IMR-90 (cell line): ENCODE measurements around the gene PEX14. TPM values are rescaled to one million over a fixed set of nuclear protein-coding genes. Genes with fewer than 3 reads are reported as not detected.

Experiments used
- ATAC-seq: fragments of 200-7000 bp; cut with Tn5 transposase; 2 replicates; pipeline ENCODE4 v1.9.1; 2020; ENCODE audit warnings: low read depth, mild to moderate bottlenecking, moderate library complexity
- BruUV-seq: library from RNA; stranded (reverse); fragments of 400-500 nt; replicated peaks from 2 replicates; lab custom pipeline; 2021; lab: Mats Ljungman, UMichigan
- CTCF ChIA-PET: fragments of 300-600 bp; formaldehyde crosslinking; extraction: SDS; loops from one replicate; lab custom pipeline; 2021; ENCODE audit warnings: antibody characterized with exemption; lab: Yijun Ruan, JAX
- POLR2A ChIA-PET: fragments of 300-600 bp; sonication (Branson Sonifier 250); formaldehyde crosslinking; loops from one replicate; lab custom pipeline; 2022; ENCODE audit warnings: antibody characterized with exemption; ENCODE audit not compliant: unreplicated experiment; lab: Charles Lee
- DNase-seq: peaks from one replicate; pipeline ENCODE4 v3.0.0; 2013
- H2AFZ ChIP-seq: replicated peaks from 2 replicates; pipeline ENCODE3; 2013; ENCODE audit warnings: low read length, mild to moderate bottlenecking; ENCODE audit not compliant: poor library complexity
- H2AK5ac ChIP-seq: 2 replicates; pipeline ENCODE4 v1.6.1; 2013; ENCODE audit warnings: low read depth, low read length, inconsistent platforms
- H2AK9ac ChIP-seq: replicated peaks from 2 replicates; pipeline ENCODE3; 2013; ENCODE audit warnings: mild to moderate bottlenecking, low read depth, low read length, moderate library complexity; ENCODE audit not compliant: poor library complexity
- H2BK120ac ChIP-seq: 2 replicates; pipeline ENCODE4 v1.6.1; 2013; ENCODE audit warnings: low read depth, low read length, inconsistent platforms
- H2BK15ac ChIP-seq: 3 replicates; pipeline ENCODE4 v1.6.1; 2013; ENCODE audit warnings: low read depth, low read length, inconsistent platforms
- H2BK20ac ChIP-seq: 2 replicates; pipeline ENCODE4 v1.6.1; 2013; ENCODE audit warnings: low read depth, mild to moderate bottlenecking, inconsistent platforms, low read length, moderate library complexity
- H2BK5ac ChIP-seq: 2 replicates; pipeline ENCODE4 v1.6.1; 2013; ENCODE audit warnings: mild to moderate bottlenecking, low read depth, low read length, inconsistent platforms; ENCODE audit not compliant: poor library complexity, severe bottlenecking
- H3K14ac ChIP-seq: replicated peaks from 2 replicates; pipeline ENCODE4 v1.6.1; 2013; ENCODE audit warnings: low read depth, low read length, inconsistent platforms
- H3K18ac ChIP-seq: 2 replicates; pipeline ENCODE4 v1.6.1; 2013; ENCODE audit warnings: low read depth, low read length, control low read depth
- H3K23ac ChIP-seq: 2 replicates; pipeline ENCODE4 v1.6.1; 2013; ENCODE audit warnings: low read depth, low read length, inconsistent platforms
- H3K27ac ChIP-seq: 2 replicates; pipeline ENCODE4 v1.5.1; 2013; ENCODE audit warnings: mild to moderate bottlenecking, control low read depth, low read length; ENCODE audit not compliant: insufficient read depth
- H3K27me3 ChIP-seq: 2 replicates; pipeline ENCODE4 v1.6.1; 2013; ENCODE audit warnings: low read length; ENCODE audit not compliant: control insufficient read depth, insufficient read depth
- H3K36me3 ChIP-seq: 2 replicates; pipeline ENCODE4 v1.6.1; 2013; ENCODE audit warnings: low read length, mixed read lengths; ENCODE audit not compliant: control insufficient read depth, insufficient read depth
- H3K4ac ChIP-seq: 2 replicates; pipeline ENCODE4 v1.6.1; 2013; ENCODE audit warnings: low read depth, low read length, inconsistent platforms
- H3K4me1 ChIP-seq: 2 replicates; pipeline ENCODE4 v1.6.1; 2013; ENCODE audit warnings: low read length, mixed read lengths; ENCODE audit not compliant: control insufficient read depth, insufficient read depth
- H3K4me2 ChIP-seq: 2 replicates; pipeline ENCODE4 v1.6.1; 2013; ENCODE audit warnings: low read depth, mild to moderate bottlenecking, control low read depth, low read length, moderate library complexity
- H3K4me3 ChIP-seq: 2 replicates; pipeline ENCODE4 v1.5.1; 2013; ENCODE audit warnings: low read depth, mild to moderate bottlenecking, control low read depth, low read length, moderate library complexity; ENCODE audit not compliant: insufficient read depth
- H3K56ac ChIP-seq: 2 replicates; pipeline ENCODE4 v1.6.1; 2013; ENCODE audit warnings: low read length, inconsistent platforms; ENCODE audit not compliant: insufficient read depth; ENCODE audit errors: extremely low read depth
- H3K79me1 ChIP-seq, 2 experiments: 2 replicates each; pipeline ENCODE4 v1.6.1; 2013; ENCODE audit warnings: low read length in 2 of 2, inconsistent platforms in 1 of 2, low read depth in 1 of 2
- H3K9ac ChIP-seq: 2 replicates; pipeline ENCODE4 v1.6.1; 2013; ENCODE audit warnings: low read depth, low read length, control low read depth
- H3K9me1 ChIP-seq: 2 replicates; pipeline ENCODE4 v1.6.1; 2013; ENCODE audit warnings: low read length, inconsistent platforms; ENCODE audit not compliant: insufficient read depth
- H3K9me3 ChIP-seq: 2 replicates; pipeline ENCODE4 v1.6.1; 2013; ENCODE audit warnings: low read length; ENCODE audit not compliant: control insufficient read depth, insufficient read depth
- H4K20me1 ChIP-seq: 2 replicates; pipeline ENCODE4 v1.6.1; 2013; ENCODE audit warnings: low read length, inconsistent platforms; ENCODE audit not compliant: insufficient read depth
- H4K5ac ChIP-seq: 2 replicates; pipeline ENCODE4 v1.6.1; 2013; ENCODE audit warnings: mild to moderate bottlenecking, low read depth, low read length, control low read depth
- H4K8ac ChIP-seq, 2 experiments: 2 replicates each; pipeline ENCODE4 v1.6.1; 2013; ENCODE audit warnings: low read depth in 2 of 2, low read length in 2 of 2, control low read depth in 1 of 2, inconsistent platforms in 1 of 2
- H4K91ac ChIP-seq: 2 replicates; pipeline ENCODE4 v1.6.1; 2013; ENCODE audit warnings: low read depth, low read length, inconsistent platforms; ENCODE audit not compliant: insufficient read depth
- BHLHE40 ChIP-seq: fragments of 150-350 bp; IDR thresholded peaks from 2 replicates; pipeline ENCODE4 v1.6.1; 2016; ENCODE audit warnings: mild to moderate bottlenecking, low read depth, low read length
- CEBPB ChIP-seq: IDR thresholded peaks from 2 replicates; pipeline ENCODE4 v1.6.1; 2012; ENCODE audit warnings: low read depth, low read length, improper control_type of control experiment
- FOS ChIP-seq: fragments of 150-350 bp; IDR thresholded peaks from 2 replicates; pipeline ENCODE4 v1.6.1; 2016; ENCODE audit warnings: low read depth, low read length
- MXI1 ChIP-seq: IDR thresholded peaks from 2 replicates; pipeline ENCODE4 v1.6.1; 2012; ENCODE audit warnings: low read depth, mild to moderate bottlenecking, low read length, moderate library complexity, borderline replicate concordance
- NFE2L2 ChIP-seq: fragments of 150-350 bp; IDR thresholded peaks from 2 replicates; pipeline ENCODE4 v1.6.1; 2016; ENCODE audit warnings: low read depth, mild to moderate bottlenecking, low read length
- POLR2A ChIP-seq: IDR thresholded peaks from 2 replicates; pipeline ENCODE4 v1.6.1; 2012; ENCODE audit warnings: mild to moderate bottlenecking, low read depth, low read length
- RAD21 ChIP-seq: IDR thresholded peaks from 2 replicates; pipeline ENCODE4 v1.6.1; 2012; ENCODE audit warnings: low read length, improper control_type of control experiment
- WGBS, 2 experiments: methylation state at CpG; one replicate each; pipeline versions ENCODE4 v1.1.5 to v1.1.7; 2013; ENCODE audit warnings: missing lambda C conversion rate in 2 of 2; ENCODE audit not compliant: insufficient read length in 1 of 2; ENCODE audit errors: extremely low coverage in 2 of 2; 5-methylcytosine and 5-hydroxymethylcytosine counted together
- dilution Hi-C: fragments of 300-500 bp; cut with HindIII; formaldehyde crosslinking; loops from one replicate; pipeline ENCODE4 v1.14.3; 2018; ENCODE audit warnings: low sequenced_read_pairs; ENCODE audit not compliant: unreplicated experiment
- in situ Hi-C: fragments of 300-500 bp; cut with MboI; formaldehyde crosslinking; loops from 3 replicates; pipeline ENCODE4 v1.14.3; 2019; ENCODE audit warnings: low sequenced_read_pairs, inconsistent platforms, mixed read lengths
- intact Hi-C: fragments of 100-400 bp; cut with micrococcal nuclease; formaldehyde crosslinking; loops from 2 replicates; pipeline ENCODE4 v1.10.0; 2022
- polyA plus RNA-seq, 3 experiments: library from polyadenylated mRNA; depleted of rRNA; stranded (reverse); fragments of >200 nt; gene quantifications; 2 replicates each; pipeline ENCODE4 v1.2.3, GENCODE V29; 2012; ENCODE audit warnings: low replicate concordance in 1 of 3
- total RNA-seq: library from RNA; depleted of rRNA; stranded (reverse); fragments of >200 nt; gene quantifications from 2 replicates; pipeline ENCODE4 v1.2.3, GENCODE V29; 2012
- TF ChIP-seq, protein P1 (sequence below): fragments of 150-350 bp; IDR thresholded peaks from 2 replicates; pipeline ENCODE4 v1.6.1; 2017; ENCODE audit warnings: mild to moderate bottlenecking, antibody characterized with exemption, low read length, low read depth
- TF ChIP-seq, protein P2 (sequence below): fragments of 150-350 bp; IDR thresholded peaks from 2 replicates; pipeline ENCODE4 v1.6.1; 2016; ENCODE audit warnings: low read depth, mild to moderate bottlenecking, low read length, moderate library complexity, borderline replicate concordance

Gene PEX14
- total and polyA plus RNA-seq, 2 of the 4 experiments (the other 2 are of a cell fraction) = 9.5 to 22.5 TPM

- no peak overlapping the region for H3K9ac ChIP-seq
- no peak overlapping the region for H3K14ac ChIP-seq
- peaks cover 7% of the 10 kb centered on the region for H4K20me1 ChIP-seq
- no peak overlapping the region for H3K18ac ChIP-seq
- dilution Hi-C loops (no loop called here), intact Hi-C loops (no loop called here), in situ Hi-C loops (no loop called here)
- no peak overlapping the region for H2AFZ ChIP-seq
- no peak overlapping the region for H2BK5ac ChIP-seq
- no peak overlapping the region for H3K4me2 ChIP-seq
- H4K91ac ChIP-seq = no peak overlapping the region
- no peak overlapping the region for H3K56ac ChIP-seq
- TF ChIP-seq, protein P1, sequence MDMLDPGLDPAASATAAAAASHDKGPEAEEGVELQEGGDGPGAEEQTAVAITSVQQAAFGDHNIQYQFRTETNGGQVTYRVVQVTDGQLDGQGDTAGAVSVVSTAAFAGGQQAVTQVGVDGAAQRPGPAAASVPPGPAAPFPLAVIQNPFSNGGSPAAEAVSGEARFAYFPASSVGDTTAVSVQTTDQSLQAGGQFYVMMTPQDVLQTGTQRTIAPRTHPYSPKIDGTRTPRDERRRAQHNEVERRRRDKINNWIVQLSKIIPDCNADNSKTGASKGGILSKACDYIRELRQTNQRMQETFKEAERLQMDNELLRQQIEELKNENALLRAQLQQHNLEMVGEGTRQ = no peak
- TF ChIP-seq BHLHE40 (no peak), POLR2A (no peak), RAD21 (no peak), FOS (no peak), NFE2L2 (no peak), CEBPB (no peak), MXI1 (no peak)
- TF ChIP-seq, protein P2, sequence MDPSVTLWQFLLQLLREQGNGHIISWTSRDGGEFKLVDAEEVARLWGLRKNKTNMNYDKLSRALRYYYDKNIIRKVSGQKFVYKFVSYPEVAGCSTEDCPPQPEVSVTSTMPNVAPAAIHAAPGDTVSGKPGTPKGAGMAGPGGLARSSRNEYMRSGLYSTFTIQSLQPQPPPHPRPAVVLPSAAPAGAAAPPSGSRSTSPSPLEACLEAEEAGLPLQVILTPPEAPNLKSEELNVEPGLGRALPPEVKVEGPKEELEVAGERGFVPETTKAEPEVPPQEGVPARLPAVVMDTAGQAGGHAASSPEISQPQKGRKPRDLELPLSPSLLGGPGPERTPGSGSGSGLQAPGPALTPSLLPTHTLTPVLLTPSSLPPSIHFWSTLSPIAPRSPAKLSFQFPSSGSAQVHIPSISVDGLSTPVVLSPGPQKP = no peak
- H3K9me1 ChIP-seq = peaks cover 4% of the 10 kb centered on the region; the same call in 1 of the 2 replicates
- H2BK15ac ChIP-seq = no peak overlapping the region
- H3K4me3 ChIP-seq = no peak overlapping the region
- no peaks in the 10 kb centered on the region for H3K36me3 ChIP-seq
- POLR2A ChIA-PET = no interaction called here
- no peak overlapping the region for H2BK20ac ChIP-seq
- no CpG with 5 or more reads among the region's 2 CpGs for WGBS, 2 experiments
- no peak overlapping the region for H4K5ac ChIP-seq
- H3K9me3 ChIP-seq = no peaks in the 10 kb centered on the region
- no peak overlapping the region for H3K4ac ChIP-seq
- no peak for DNase-seq
- no TSS peak for BruUV-seq
- H3K4me1 ChIP-seq = peaks cover 4% of the 10 kb centered on the region; the same call in 1 of the 2 replicates
- H2BK120ac ChIP-seq = no peak overlapping the region
- no peak overlapping the region for H2AK5ac ChIP-seq
- ATAC-seq = no peak; the same call in 1 of the 2 replicates
- H3K27me3 ChIP-seq = no peaks in the 10 kb centered on the region
- H3K23ac ChIP-seq = no peak overlapping the region
- no peak overlapping the region for H2AK9ac ChIP-seq
- peaks cover 22 to 25% of the 10 kb centered on the region in 2 experiments; a peak in 3 of 4 replicates for H3K79me1 ChIP-seq
- CTCF ChIA-PET = interaction anchor here (0.6 to 0.8 kb wide), 2 partner anchors 16 to 56 kb away, joined by 3 read pairs; no protein-coding TSS in a partner anchor
- H3K27ac ChIP-seq = no peak overlapping the region
- no peak overlapping the region for H4K8ac ChIP-seq
Observed at GRCh38 chr1:10549904-10550664, 75.3 kb downstream of the PEX14 start.
